Activated T-cell treated with anti-CD3 and anti-CD28 coated beads, Interleukin-2, amount 50 U/mL, for 24 hours (primary cell): ENCODE measurements around the gene BARD1.

Experiments
- DNase-seq: peaks from one replicate; pipeline ENCODE4 v3.0.0-alpha.2; 2020
- H3K27ac Mint-ChIP-seq: 2 replicates; pipeline ENCODE4 v1.8.0; 2020; ENCODE audit warnings: mild to moderate bottlenecking, mixed read lengths
- H3K27me3 Mint-ChIP-seq: 2 replicates; pipeline ENCODE4 v1.8.0; 2020; ENCODE audit warnings: mixed read lengths
- H3K36me3 Mint-ChIP-seq: 2 replicates; pipeline ENCODE4 v1.8.0; 2020; ENCODE audit warnings: low read depth, mixed read lengths
- H3K4me1 Mint-ChIP-seq: 2 replicates; pipeline ENCODE4 v1.8.0; 2020; ENCODE audit warnings: low read depth, mixed read lengths
- H3K4me3 Mint-ChIP-seq: 2 replicates; pipeline ENCODE4 v1.8.0; 2020; ENCODE audit warnings: mild to moderate bottlenecking, moderate library complexity, mixed read lengths
- H3K9me3 Mint-ChIP-seq: 2 replicates; pipeline ENCODE4 v1.8.0; 2020; ENCODE audit warnings: mixed read lengths

The BARD1 gene

GRCh38 chr2:214676421-214677089 lies 132.9 kb downstream of the BARD1 start:
- H3K27ac Mint-ChIP-seq, result no peak overlapping the region
- H3K4me1 Mint-ChIP-seq, result no peaks in the 10 kb centered on the region
- H3K9me3 Mint-ChIP-seq, result no peaks in the 10 kb centered on the region
- no peak for DNase-seq
- no peaks in the 10 kb centered on the region for H3K36me3 Mint-ChIP-seq
- H3K4me3 Mint-ChIP-seq, result no peak overlapping the region
- no peaks in the 10 kb centered on the region for H3K27me3 Mint-ChIP-seq
